A549 (cell line): ENCODE measurements around the gene NKX3-2. TPM values are rescaled to one million over a fixed set of nuclear protein-coding genes. Genes with fewer than 3 reads are reported as not detected.

Source experiments
- ATAC-seq, 2 experiments: fragments of 200-7000 bp in 1 of 2; fragments of >200 bp in 1 of 2; cut with Nextera tagmentation in 1 of 2; cut with Tn5 transposase in 1 of 2; 3 replicates each; pipeline versions ENCODE4 v1.8.0 to v1.9.1; 2018 to 2020; ENCODE audit warnings: mild to moderate bottlenecking in 1 of 2, moderate library complexity in 1 of 2
- CTCF ChIA-PET: fragments of 300-600 bp; sonication (Branson Sonifier 250); formaldehyde crosslinking; extraction: SDS; loops from one replicate; lab custom pipeline; 2021; ENCODE audit warnings: antibody characterized with exemption, inconsistent platforms; lab: Yijun Ruan, JAX
- POLR2A ChIA-PET: fragments of 350-600 bp; formaldehyde crosslinking; extraction: SDS; loops from one replicate; lab custom pipeline; 2021; ENCODE audit warnings: antibody characterized with exemption, inconsistent platforms; lab: Yijun Ruan, JAX
- DNase-seq, 2 experiments: peaks; one replicate each; pipeline versions ENCODE4 v3.0.0 to v3.0.0-alpha.2; 2011 to 2016; ENCODE audit warnings: low read depth in 1 of 2, low spot score in 1 of 2
- FAIRE-seq: peaks from 2 replicates; lab custom pipeline; 2011; peaks lifted over from hg19 to GRCh38; lab: Jason Lieb, UNC
- H3K27ac ChIP-seq, 2 experiments: fragments of >200 bp; sonication (Bioruptor Twin); formaldehyde crosslinking; 3 replicates each; pipeline ENCODE4 v1.5.1; 2016 to 2017
- H3K4me1 ChIP-seq: fragments of >200 bp; sonication (Bioruptor Twin); formaldehyde crosslinking; 3 replicates; pipeline ENCODE4 v1.6.1; 2016
- H3K4me2 ChIP-seq: fragments of >200 bp; sonication (Bioruptor Twin); formaldehyde crosslinking; 3 replicates; pipeline ENCODE4 v1.6.1; 2016
- H3K4me3 ChIP-seq: fragments of >200 bp; sonication (Bioruptor Twin); formaldehyde crosslinking; 3 replicates; pipeline ENCODE4 v1.5.1; 2016
- H3K9me3 ChIP-seq: fragments of >200 bp; sonication (Bioruptor Twin); formaldehyde crosslinking; 3 replicates; pipeline ENCODE4 v1.6.1; 2016
- BCL3 ChIP-seq: fragments of >200 bp; sonication (Bioruptor Twin); formaldehyde crosslinking; IDR thresholded peaks from 3 replicates; pipeline ENCODE4 v1.6.1; 2016
- BHLHE40 ChIP-seq: IDR thresholded peaks from 2 replicates; pipeline ENCODE4 v1.6.1; 2012; ENCODE audit warnings: low read depth, low read length, inconsistent platforms
- CBX2 ChIP-seq: fragments of 200-600 bp; sonication (generic); IDR thresholded peaks from 2 replicates; pipeline ENCODE4 v1.6.1; 2016; ENCODE audit warnings: low read depth, mild to moderate bottlenecking, borderline replicate concordance
- EHMT2 ChIP-seq: fragments of 200-600 bp; sonication (generic); IDR thresholded peaks from 2 replicates; pipeline ENCODE4 v1.6.1; 2016; ENCODE audit warnings: antibody characterized with exemption, low read depth, mild to moderate bottlenecking, moderate library complexity
- EP300 ChIP-seq, 2 experiments: fragments of >200 bp; sonication (Bioruptor Twin); formaldehyde crosslinking; IDR thresholded peaks; 2 replicates in 1 of 2; 3 replicates in 1 of 2; pipeline ENCODE4 v1.6.1; 2016 to 2017
- FOXS1 ChIP-seq: fragments of 250-450 bp; sonication (Bioruptor Pico); IDR thresholded peaks from 2 replicates; pipeline ENCODE4 v1.5.0; 2020; ENCODE audit warnings: mild to moderate bottlenecking, moderate library complexity
- HES2 ChIP-seq: fragments of >200 bp; sonication (Bioruptor Twin); formaldehyde crosslinking; IDR thresholded peaks from 2 replicates; pipeline ENCODE4 v1.6.1; 2016
- HEYL ChIP-seq: fragments of 250-450 bp; sonication (Bioruptor Pico); IDR thresholded peaks from 2 replicates; pipeline ENCODE4 v1.8.0; 2021; ENCODE audit warnings: mild to moderate bottlenecking, moderate library complexity
- HOXB13 ChIP-seq: fragments of 250-450 bp; sonication (Bioruptor Pico); IDR thresholded peaks from 2 replicates; pipeline ENCODE4 v1.5.0; 2020; ENCODE audit warnings: low read depth, mild to moderate bottlenecking, moderate library complexity
- HOXB5 ChIP-seq: fragments of 250-450 bp; sonication (Bioruptor Pico); IDR thresholded peaks from 2 replicates; pipeline ENCODE4 v1.5.0; 2020; ENCODE audit warnings: mild to moderate bottlenecking, moderate library complexity
- JUN ChIP-seq, 2 experiments: fragments of >200 bp; sonication (Bioruptor Twin); formaldehyde crosslinking; IDR thresholded peaks; 2 replicates in 1 of 2; 3 replicates in 1 of 2; pipeline ENCODE4 v1.6.1; 2016 to 2017
- JUNB ChIP-seq: fragments of >200 bp; sonication (Bioruptor Twin); formaldehyde crosslinking; IDR thresholded peaks from 2 replicates; pipeline ENCODE4 v1.6.1; 2016
- KDM1A ChIP-seq: fragments of 200-600 bp; sonication (generic); IDR thresholded peaks from 2 replicates; pipeline ENCODE4 v1.6.1; 2016; ENCODE audit warnings: low read depth, mild to moderate bottlenecking
- MAFK ChIP-seq: fragments of 450-650 bp; IDR thresholded peaks from 2 replicates; pipeline ENCODE4 v1.6.1; 2014; ENCODE audit not compliant: partially characterized antibody
- MAZ ChIP-seq: fragments of 150-350 bp; IDR thresholded peaks from 2 replicates; pipeline ENCODE4 v1.6.1; 2014; ENCODE audit warnings: antibody characterized with exemption, low read depth, low read length, borderline replicate concordance
- MYC ChIP-seq: IDR thresholded peaks from 2 replicates; pipeline ENCODE4 v1.6.1; 2012; ENCODE audit warnings: mild to moderate bottlenecking, inconsistent platforms, low read length, improper control_type of control experiment, borderline replicate concordance
- NR3C1 ChIP-seq: fragments of >200 bp; sonication (Bioruptor Twin); formaldehyde crosslinking; IDR thresholded peaks from 3 replicates; pipeline ENCODE4 v1.6.1; 2017
- POLR2A ChIP-seq: IDR thresholded peaks from 2 replicates; pipeline ENCODE4 v1.6.1; 2012; ENCODE audit warnings: mild to moderate bottlenecking, low read length
- POLR2AphosphoS2 ChIP-seq: conservative IDR thresholded peaks from 2 replicates; pipeline ENCODE4 v1.6.1; 2012; ENCODE audit warnings: low read length, improper control_type of control experiment, inconsistent platforms
- RAD21 ChIP-seq, 2 experiments: fragments of >200 bp in 1 of 2; sonication (Bioruptor Twin) in 1 of 2; formaldehyde crosslinking in 1 of 2; IDR thresholded peaks in 1 of 2; conservative IDR thresholded peaks in 1 of 2; 2 replicates in 1 of 2; 3 replicates in 1 of 2; pipeline ENCODE4 v1.6.1; 2012 to 2018; ENCODE audit warnings: inconsistent platforms in 1 of 2
- RFX5 ChIP-seq: fragments of 450-650 bp; IDR thresholded peaks from 2 replicates; pipeline ENCODE4 v1.7.1; 2014; ENCODE audit warnings: antibody characterized with exemption, mild to moderate bottlenecking, moderate library complexity
- SMC3 ChIP-seq: fragments of >200 bp; sonication (Bioruptor Twin); formaldehyde crosslinking; IDR thresholded peaks from 3 replicates; pipeline ENCODE4 v1.6.1; 2018; ENCODE audit warnings: inconsistent platforms
- SREBF2 ChIP-seq: fragments of 450-650 bp; IDR thresholded peaks from 2 replicates; pipeline ENCODE4 v1.6.1; 2014; ENCODE audit warnings: mild to moderate bottlenecking, moderate library complexity
- ZC3H11A ChIP-seq: fragments of 450-650 bp; IDR thresholded peaks from 2 replicates; pipeline ENCODE4 v1.6.1; 2014; ENCODE audit warnings: antibody characterized with exemption, mild to moderate bottlenecking
- ZFP36 ChIP-seq: fragments of 450-650 bp; IDR thresholded peaks from 2 replicates; pipeline ENCODE4 v1.6.1; 2014; ENCODE audit warnings: borderline replicate concordance; ENCODE audit not compliant: partially characterized antibody
- ZNF302 ChIP-seq: fragments of 250-450 bp; sonication (Bioruptor Pico); IDR thresholded peaks from 2 replicates; pipeline ENCODE4 v1.9.0; 2021; ENCODE audit warnings: inconsistent platforms, mild to moderate bottlenecking, moderate library complexity
- WGBS: methylation state at CpG from one replicate; pipeline ENCODE4 v1.1.6; 2017; ENCODE audit errors: missing lambda C conversion rate; 5-methylcytosine and 5-hydroxymethylcytosine counted together
- polyA minus RNA-seq: library from RNA; depleted of rRNA, polyadenylated mRNA; stranded (reverse); fragments of >200 nt; gene quantifications from 2 replicates; pipeline ENCODE4 v1.2.3, GENCODE V29; 2011; rRNA and poly(A)+ RNA removed
- polyA plus RNA-seq, 4 experiments: library from polyadenylated mRNA; depleted of rRNA in 3 of 4; stranded (reverse); fragments of >200 nt; fragmentation: RNase III in 1 of 4; extraction: RNeasy Plus Mini Kit Qiagen cat#74134 plus additional on column Dnase treatment in 1 of 4; gene quantifications; 2 replicates in 3 of 4; 3 replicates in 1 of 4; pipeline ENCODE4 v1.2.3, GENCODE V29; 2011 to 2017
- TF ChIP-seq, protein P1 (sequence below): fragments of 450-650 bp; IDR thresholded peaks from 2 replicates; pipeline ENCODE4 v1.6.1; 2014; ENCODE audit warnings: antibody characterized with exemption
- TF ChIP-seq, protein P2 (sequence below): fragments of 200-600 bp; sonication (generic); IDR thresholded peaks from 2 replicates; pipeline ENCODE4 v1.6.1; 2016; ENCODE audit warnings: antibody characterized with exemption, mild to moderate bottlenecking, moderate library complexity

NKX3-2 gene
- polyA plus RNA-seq (2011; rRNA removed) (0.06 and 0.09 TPM in 2 replicates), polyA plus RNA-seq (2017; fragmentation: RNase III; extraction: RNeasy Plus Mini Kit Qiagen cat#74134 plus additional on column Dnase treatment) (0.17 to 0.44 TPM (median 0.38 TPM) in 3 replicates), polyA minus RNA-seq (0.15 TPM in 1 of 2 replicates, not detected in the other)
- polyA plus RNA-seq (2012; cell fraction: cytosol; rRNA removed): 0.08 and 0.14 TPM in 2 replicates
- polyA plus RNA-seq (2012; cell fraction: nucleus; rRNA removed): 0.22 and 0.24 TPM in 2 replicates

GRCh38 chr4:13543839-13544605, at the start of gene NKX3-2:
TSS of gene NKX3-2 (minus strand) at chr4:13544508. CDS start at chr4:13544414, 94 bp downstream.
- Histone ChIP-seq H3K4me3 (peak within 1 kb of the TSS; percentile 74), H3K4me1 (no peaks in the 10 kb centered on the region; the same call in 2 of the 3 replicates), H3K27ac (peak within 1 kb of the TSS; percentile 45 to 83), H3K9me3 (no peaks in the 10 kb centered on the region), H3K4me2 (peak within 1 kb of the TSS; percentile 97)
- DNase-seq (no peak), FAIRE-seq (no peak), ATAC-seq (peak; percentile 65 to 78)
- 90% methylated on average over 4 of the region's 96 CpGs for WGBS
- CTCF ChIA-PET: interaction anchor here (0.5 to 1.7 kb wide), 2 partner anchors 311 to 692 kb away, joined by 3 to 8 read pairs; no protein-coding TSS in a partner anchor
- POLR2A ChIA-PET: no interaction called here
- no peak for TF ChIP-seq MAFK
- TF ChIP-seq NR3C1: no peak
- TF ChIP-seq JUN (IDR thresholded peaks at IDR 0.05): no peak
- no peak for TF ChIP-seq SMC3
- TF ChIP-seq KDM1A: no peak
- no peak for TF ChIP-seq POLR2A
- no peak for TF ChIP-seq ZNF302 (CRISPR knock-in tag)
- no peak for TF ChIP-seq ZFP36
- no peak for TF ChIP-seq BHLHE40
- no peak for TF ChIP-seq MYC
- TF ChIP-seq HEYL (CRISPR knock-in tag): no peak
- no peak for TF ChIP-seq EP300 (IDR thresholded peaks at IDR 0.05)
- TF ChIP-seq HES2: no peak
- TF ChIP-seq RAD21 (conservative IDR thresholded peaks at IDR 0.05 in 1 of 2, IDR thresholded peaks at IDR 0.05 in 1 of 2): no peak
- no peak for TF ChIP-seq HOXB5
- TF ChIP-seq, protein P1, sequence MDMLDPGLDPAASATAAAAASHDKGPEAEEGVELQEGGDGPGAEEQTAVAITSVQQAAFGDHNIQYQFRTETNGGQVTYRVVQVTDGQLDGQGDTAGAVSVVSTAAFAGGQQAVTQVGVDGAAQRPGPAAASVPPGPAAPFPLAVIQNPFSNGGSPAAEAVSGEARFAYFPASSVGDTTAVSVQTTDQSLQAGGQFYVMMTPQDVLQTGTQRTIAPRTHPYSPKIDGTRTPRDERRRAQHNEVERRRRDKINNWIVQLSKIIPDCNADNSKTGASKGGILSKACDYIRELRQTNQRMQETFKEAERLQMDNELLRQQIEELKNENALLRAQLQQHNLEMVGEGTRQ: no peak

GRCh38 chr4:13592220-13592619, 47.9 kb upstream of the NKX3-2 start:
- no peak overlapping the region for H3K27ac ChIP-seq
- 91% methylated on average over 4 of the region's 4 CpGs for WGBS
- H3K4me3 ChIP-seq: no peak overlapping the region
- DNase-seq: no peak
- POLR2A ChIA-PET: no interaction called here
- TF ChIP-seq CBX2 (no peak), FOXS1 (no peak), BCL3 (no peak), JUNB (no peak), ZFP36 (no peak), POLR2AphosphoS2 (no peak), MAZ (no peak), HOXB13 (no peak), SREBF2 (no peak), ZC3H11A (no peak), EP300 (IDR thresholded peaks at IDR 0.05) (no peak), JUN (IDR thresholded peaks at IDR 0.05) (no peak), RFX5 (no peak), POLR2A (no peak), EHMT2 (no peak)
- TF ChIP-seq, protein P2, sequence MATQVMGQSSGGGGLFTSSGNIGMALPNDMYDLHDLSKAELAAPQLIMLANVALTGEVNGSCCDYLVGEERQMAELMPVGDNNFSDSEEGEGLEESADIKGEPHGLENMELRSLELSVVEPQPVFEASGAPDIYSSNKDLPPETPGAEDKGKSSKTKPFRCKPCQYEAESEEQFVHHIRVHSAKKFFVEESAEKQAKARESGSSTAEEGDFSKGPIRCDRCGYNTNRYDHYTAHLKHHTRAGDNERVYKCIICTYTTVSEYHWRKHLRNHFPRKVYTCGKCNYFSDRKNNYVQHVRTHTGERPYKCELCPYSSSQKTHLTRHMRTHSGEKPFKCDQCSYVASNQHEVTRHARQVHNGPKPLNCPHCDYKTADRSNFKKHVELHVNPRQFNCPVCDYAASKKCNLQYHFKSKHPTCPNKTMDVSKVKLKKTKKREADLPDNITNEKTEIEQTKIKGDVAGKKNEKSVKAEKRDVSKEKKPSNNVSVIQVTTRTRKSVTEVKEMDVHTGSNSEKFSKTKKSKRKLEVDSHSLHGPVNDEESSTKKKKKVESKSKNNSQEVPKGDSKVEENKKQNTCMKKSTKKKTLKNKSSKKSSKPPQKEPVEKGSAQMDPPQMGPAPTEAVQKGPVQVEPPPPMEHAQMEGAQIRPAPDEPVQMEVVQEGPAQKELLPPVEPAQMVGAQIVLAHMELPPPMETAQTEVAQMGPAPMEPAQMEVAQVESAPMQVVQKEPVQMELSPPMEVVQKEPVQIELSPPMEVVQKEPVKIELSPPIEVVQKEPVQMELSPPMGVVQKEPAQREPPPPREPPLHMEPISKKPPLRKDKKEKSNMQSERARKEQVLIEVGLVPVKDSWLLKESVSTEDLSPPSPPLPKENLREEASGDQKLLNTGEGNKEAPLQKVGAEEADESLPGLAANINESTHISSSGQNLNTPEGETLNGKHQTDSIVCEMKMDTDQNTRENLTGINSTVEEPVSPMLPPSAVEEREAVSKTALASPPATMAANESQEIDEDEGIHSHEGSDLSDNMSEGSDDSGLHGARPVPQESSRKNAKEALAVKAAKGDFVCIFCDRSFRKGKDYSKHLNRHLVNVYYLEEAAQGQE: no peak
- TF ChIP-seq, all 56 proteins: peak for 0
- Histone ChIP-seq H3K4me1 (peaks cover 15% of the 10 kb centered on the region), H3K9me3 (no peaks in the 10 kb centered on the region), H3K4me2 (no peak overlapping the region)
- CTCF ChIA-PET: no interaction called here
- ATAC-seq (no peak), FAIRE-seq (no peak)
